ENCODE results near the gene CLHC1. TPM values are rescaled to one million over a fixed set of nuclear protein-coding genes. Genes with fewer than 3 reads are reported as not detected.

Gene CLHC1
- total and polyA plus RNA-seq, 3 donors (not counting 1 experiment from before 2014, with no cell fraction given) = 2.6 to 17.1 (median 7.7) TPM

Other genes with a start within 250 kb of the CLHC1 start
- 100 to 1,000 TPM; 222 to 401 TPM for gene RTN4, start 181.8 kb downstream of the CLHC1 start, total RNA-seq
- 278 TPM for gene RTN4, start 181.8 kb downstream of the CLHC1 start, polyA plus RNA-seq
- gene RPS27A, start 395 bp upstream of the CLHC1 start, total RNA-seq = 100 to 1,000 TPM; 572 to 897 TPM
- gene RPS27A, start 395 bp upstream of the CLHC1 start, polyA plus RNA-seq = 1,935 TPM
- gene MTIF2, start 36.9 kb upstream of the CLHC1 start, total RNA-seq = 10 to 100 TPM; 24.0 to 39.5 TPM
- gene MTIF2, start 36.9 kb upstream of the CLHC1 start, polyA plus RNA-seq = 18.2 TPM
- 10 to 100 TPM; 43.7 to 62.1 TPM for gene CCDC88A, start 187.6 kb upstream of the CLHC1 start, total RNA-seq
- gene CCDC88A, start 187.6 kb upstream of the CLHC1 start, polyA plus RNA-seq = 23.3 TPM